Right atrium auricular region (tissue), 2 donors: Measurements from ENCODE around the gene RBM38. TPM values are rescaled to one million over a fixed set of nuclear protein-coding genes. Genes with fewer than 3 reads are reported as not detected.
"Not testable (repeated sequence)": the region's sequence is repeated elsewhere in the genome, so short reads cannot be mapped to it uniquely, and the experiment has no call there.

ENCODE experiments used
- DNase-seq: peaks from one replicate; pipeline ENCODE4 v3.0.0-alpha.2; 2019; ENCODE audit warnings: low spot score
- H3K27ac ChIP-seq, 2 donors: fragments of 200-600 bp; sonication (generic); 1 replicate in 1 of 2; 2 replicates in 1 of 2; pipeline ENCODE4 v1.5.1; 2016 to 2019
- H3K27me3 ChIP-seq, 2 donors: fragments of 200-600 bp; sonication (generic); one replicate each; pipeline versions ENCODE4 v1.5.1 to v1.6.0; 2017 to 2019
- H3K36me3 ChIP-seq: fragments of 200-600 bp; sonication (generic); one replicate; pipeline ENCODE4 v1.5.1; 2016
- H3K4me1 ChIP-seq, 2 donors: fragments of 200-600 bp; sonication (generic); one replicate each; pipeline versions ENCODE4 v1.5.1 to v1.6.0; 2017 to 2019
- H3K4me3 ChIP-seq, 2 donors: fragments of 200-600 bp; sonication (generic); 1 replicate in 1 of 2; 2 replicates in 1 of 2; pipeline ENCODE4 v1.5.1; 2017 to 2019; ENCODE audit warnings: mild to moderate bottlenecking in 1 of 2, moderate library complexity in 1 of 2
- H3K9me3 ChIP-seq, 2 donors: fragments of 200-600 bp; sonication (generic); one replicate each; pipeline ENCODE4 v1.5.1; 2019
- total RNA-seq, 2 donors: library from RNA; depleted of rRNA; stranded (reverse); fragments of >200 nt; gene quantifications; one replicate each; pipeline ENCODE4 v1.1.0, GENCODE V29; 2016
- TF ChIP-seq, protein P1 (sequence below), 2 donors: fragments of 200-600 bp; sonication (generic); IDR thresholded peaks; one replicate each; pipeline ENCODE4 v1.5.1; 2019; ENCODE audit warnings: antibody characterized with exemption in 2 of 2

RBM38 gene
- total RNA-seq, 2 donors from 2014 or later, result 127 to 151 TPM

DNA sequence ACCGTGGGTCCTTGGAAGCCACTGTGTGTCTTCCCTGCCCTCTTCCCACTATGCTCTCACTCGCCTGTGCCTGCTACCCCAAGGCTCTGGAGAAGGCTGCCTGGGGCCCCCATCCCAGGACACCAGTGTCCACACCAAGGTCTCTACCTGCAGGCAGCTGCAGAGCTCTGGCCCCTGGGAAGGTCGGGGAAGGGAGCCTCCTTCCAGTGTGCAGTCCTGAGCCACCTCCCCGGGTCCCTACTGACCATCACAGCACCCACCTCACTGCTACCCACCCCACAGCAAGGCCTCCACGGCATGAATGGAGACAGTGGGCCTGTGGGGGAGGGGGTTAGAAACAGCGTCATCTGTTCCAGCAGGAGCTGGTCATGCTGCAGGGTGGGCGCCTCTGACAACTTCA, 35.6 kb downstream of the RBM38 start:
- Histone ChIP-seq H3K4me3 (no peak overlapping the region), H3K27ac (no peak overlapping the region), H3K9me3 (no peaks in the 10 kb centered on the region), H3K27me3 (no peaks in the 10 kb centered on the region), H3K36me3 (no peaks in the 10 kb centered on the region), H3K4me1 (peaks cover 0 to 9% of the 10 kb centered on the region in 2 donors)
- TF ChIP-seq, protein P1, sequence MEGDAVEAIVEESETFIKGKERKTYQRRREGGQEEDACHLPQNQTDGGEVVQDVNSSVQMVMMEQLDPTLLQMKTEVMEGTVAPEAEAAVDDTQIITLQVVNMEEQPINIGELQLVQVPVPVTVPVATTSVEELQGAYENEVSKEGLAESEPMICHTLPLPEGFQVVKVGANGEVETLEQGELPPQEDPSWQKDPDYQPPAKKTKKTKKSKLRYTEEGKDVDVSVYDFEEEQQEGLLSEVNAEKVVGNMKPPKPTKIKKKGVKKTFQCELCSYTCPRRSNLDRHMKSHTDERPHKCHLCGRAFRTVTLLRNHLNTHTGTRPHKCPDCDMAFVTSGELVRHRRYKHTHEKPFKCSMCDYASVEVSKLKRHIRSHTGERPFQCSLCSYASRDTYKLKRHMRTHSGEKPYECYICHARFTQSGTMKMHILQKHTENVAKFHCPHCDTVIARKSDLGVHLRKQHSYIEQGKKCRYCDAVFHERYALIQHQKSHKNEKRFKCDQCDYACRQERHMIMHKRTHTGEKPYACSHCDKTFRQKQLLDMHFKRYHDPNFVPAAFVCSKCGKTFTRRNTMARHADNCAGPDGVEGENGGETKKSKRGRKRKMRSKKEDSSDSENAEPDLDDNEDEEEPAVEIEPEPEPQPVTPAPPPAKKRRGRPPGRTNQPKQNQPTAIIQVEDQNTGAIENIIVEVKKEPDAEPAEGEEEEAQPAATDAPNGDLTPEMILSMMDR (IDR thresholded peaks at IDR 0.05), result no peak
- DNase-seq, result no peak

DNA sequence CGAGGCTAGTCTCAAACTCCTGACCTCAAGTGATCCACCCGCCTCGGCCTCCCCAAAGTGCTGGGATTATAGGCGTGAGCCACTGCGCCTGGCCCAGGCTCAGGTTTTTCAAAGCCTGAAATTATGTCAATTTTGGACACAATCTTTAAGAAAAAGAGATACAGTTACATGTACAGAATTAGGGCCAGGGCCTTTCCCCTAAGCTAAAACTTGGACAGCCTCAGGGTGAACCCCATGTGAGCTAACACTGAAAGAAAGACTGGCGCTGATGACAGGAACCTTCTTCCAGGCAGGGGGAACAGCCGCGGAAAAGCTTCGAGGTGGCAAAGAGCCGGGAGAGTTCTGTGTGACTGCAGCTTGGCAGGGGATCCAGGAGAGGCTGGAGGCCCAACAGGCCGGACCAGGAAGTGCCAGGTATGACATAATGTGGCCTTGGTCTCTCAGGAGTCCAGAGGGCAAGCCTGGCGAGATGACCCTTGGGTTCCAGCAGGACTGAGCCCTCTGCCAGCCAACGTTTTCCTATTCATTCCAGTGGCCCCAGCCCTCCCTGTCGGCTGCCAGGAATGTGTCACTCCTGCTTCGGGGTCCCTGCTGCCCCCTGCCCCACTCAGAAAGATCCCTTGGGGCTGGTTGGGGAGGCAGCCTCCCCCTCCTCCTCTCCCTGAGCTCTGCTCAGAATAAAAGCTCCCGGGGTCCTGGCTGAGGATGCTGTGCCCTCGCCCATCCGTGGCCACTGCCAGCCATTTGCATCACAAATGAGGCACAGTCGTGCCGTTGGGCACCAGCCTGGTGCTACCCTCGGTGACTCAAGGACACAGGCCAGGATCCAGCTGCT, 37.3 kb downstream of the RBM38 start:
- TF ChIP-seq, protein P1 (IDR thresholded peaks at IDR 0.05), result no peak
- Histone ChIP-seq H3K36me3 (no peaks in the 10 kb centered on the region), H3K27me3 (no peaks in the 10 kb centered on the region), H3K4me3 (no peak overlapping the region), H3K4me1 (peaks cover 0 to 22% of the 10 kb centered on the region in 2 donors), H3K27ac (no peak overlapping the region), H3K9me3 (no peaks in the 10 kb centered on the region)
- DNase-seq, result no peak

DNA sequence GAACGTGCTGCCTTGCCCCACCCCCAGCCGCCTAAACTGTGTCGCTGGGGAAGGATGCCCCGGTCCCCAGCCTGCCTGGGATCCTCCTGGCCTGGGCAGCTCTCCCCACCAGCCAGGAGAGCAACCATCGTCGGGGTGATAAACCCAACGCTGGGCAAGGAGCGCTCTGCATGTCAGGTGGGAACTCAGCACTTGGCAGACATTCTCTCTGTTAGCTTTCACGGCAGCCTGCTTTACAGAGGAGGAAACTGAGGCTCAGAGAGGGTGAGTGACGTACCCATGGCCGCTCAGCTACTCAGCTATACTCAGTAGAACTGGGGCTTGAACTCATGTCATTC, 37.9 kb downstream of the RBM38 start:
- no peaks in the 10 kb centered on the region for H3K9me3 ChIP-seq
- H3K4me1 ChIP-seq, result peaks cover 0 to 28% of the 10 kb centered on the region in 2 donors
- TF ChIP-seq, protein P1 (IDR thresholded peaks at IDR 0.05), result no peak
- H3K4me3 ChIP-seq, result no peak overlapping the region
- no peaks in the 10 kb centered on the region for H3K36me3 ChIP-seq
- DNase-seq, result no peak
- H3K27ac ChIP-seq, result no peak overlapping the region
- H3K27me3 ChIP-seq, result no peaks in the 10 kb centered on the region

DNA sequence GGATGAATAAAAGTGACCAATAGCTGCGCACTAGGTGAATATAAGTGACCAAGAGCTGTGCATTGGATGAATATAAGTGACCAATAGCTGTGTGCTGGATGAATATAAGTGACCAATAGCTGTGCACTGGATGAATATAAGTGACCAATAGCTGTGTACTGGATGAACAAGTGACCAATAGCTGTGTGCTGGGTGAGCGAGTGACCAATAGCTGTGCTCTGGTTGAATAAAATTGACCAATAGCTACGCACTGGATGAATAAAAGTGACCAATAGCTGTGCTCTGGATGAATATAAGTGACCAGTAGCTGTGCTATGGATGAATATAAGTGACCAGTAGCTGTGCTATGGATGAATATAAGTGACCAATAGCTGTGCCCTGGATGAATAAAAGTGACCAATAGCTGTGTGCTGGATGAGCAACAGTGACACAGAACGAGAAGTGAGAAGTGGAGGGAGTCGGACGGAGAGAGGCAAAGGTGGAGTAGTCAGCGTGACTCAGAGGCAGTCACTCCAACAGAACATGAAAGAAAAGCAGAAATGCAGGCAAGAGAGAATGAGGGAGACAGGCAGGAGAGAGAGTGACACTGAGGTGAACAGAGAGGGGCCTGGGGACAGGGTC, 38.5 kb downstream of the RBM38 start:
- DNase-seq, result no peak
- Histone ChIP-seq H3K9me3 (no peaks in the 10 kb centered on the region), H3K4me3 (no peak overlapping the region), H3K27ac (no peak overlapping the region), H3K4me1 (peaks cover 0 to 34% of the 10 kb centered on the region in 2 donors), H3K36me3 (no peaks in the 10 kb centered on the region), H3K27me3 (no peaks in the 10 kb centered on the region)
- TF ChIP-seq, protein P1 (IDR thresholded peaks at IDR 0.05), result no peak

DNA sequence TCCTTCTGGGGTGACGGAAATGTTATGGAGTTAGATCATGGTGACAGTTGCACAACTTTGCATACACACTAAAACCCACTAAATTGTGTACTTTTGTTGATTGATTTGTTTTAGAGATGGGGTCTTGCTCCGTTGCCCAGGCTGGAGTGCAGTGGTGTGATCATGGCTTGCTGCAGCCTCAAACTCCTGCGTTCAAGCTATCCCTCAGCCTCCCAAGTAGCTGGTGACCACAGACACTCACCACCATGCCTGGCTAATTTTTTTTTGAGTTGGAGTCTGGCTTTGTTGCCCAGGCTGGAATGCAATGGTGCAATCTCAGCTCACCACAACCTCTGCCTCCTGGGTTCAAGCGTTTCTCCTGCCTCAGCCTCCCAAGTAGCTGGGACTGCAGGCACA, 39.0 kb downstream of the RBM38 start:
- not testable (repeated sequence) for H3K27ac ChIP-seq, H3K4me3 ChIP-seq, H3K36me3 ChIP-seq, H3K27me3 ChIP-seq, H3K9me3 ChIP-seq, DNase-seq
- H3K4me1 ChIP-seq, result peaks cover 0 to 36% of the 10 kb centered on the region in 2 donors

DNA sequence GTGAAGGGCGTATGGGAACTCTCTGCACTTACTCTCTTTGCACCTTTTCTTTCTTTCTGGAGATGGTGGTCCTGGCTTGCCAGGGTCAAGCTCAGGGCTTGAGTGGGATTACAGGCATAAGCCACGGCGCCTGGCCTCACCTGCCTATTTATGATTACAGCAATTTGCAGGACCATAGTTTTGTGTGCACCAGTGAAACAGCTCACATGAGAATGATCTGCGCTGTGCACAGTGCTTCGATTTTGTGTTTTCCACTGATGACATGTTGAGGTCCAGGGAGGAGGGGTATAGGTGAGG, 40.3 kb downstream of the RBM38 start:
- DNase-seq, result no peak
- H3K9me3 ChIP-seq, result no peaks in the 10 kb centered on the region
- no peak overlapping the region for H3K27ac ChIP-seq
- H3K27me3 ChIP-seq, result no peaks in the 10 kb centered on the region
- TF ChIP-seq, protein P1 (IDR thresholded peaks at IDR 0.05), result no peak
- H3K4me3 ChIP-seq, result no peak overlapping the region
- peaks cover 0 to 43% of the 10 kb centered on the region in 2 donors for H3K4me1 ChIP-seq
- no peaks in the 10 kb centered on the region for H3K36me3 ChIP-seq
